CD4-positive, CD25-positive, alpha-beta regulatory T cell (primary cell): ENCODE measurements around the gene CCNT1. TPM values are rescaled to one million over a fixed set of nuclear protein-coding genes. Genes with fewer than 3 reads are reported as not detected.

Experiments
- ATAC-seq, 2 donors: fragments of 150-1000 bp; cut with Tn5 transposase; one replicate each; pipeline ENCODE4 v1.10.0; 2021; ENCODE audit warnings: low read depth in 2 of 2, moderate number of reproducible peaks in 2 of 2, moderate library complexity in 1 of 2
- DNase-seq, 3 donors: peaks; one replicate each; pipeline versions ENCODE4 v3.0.0 to v3.0.0-alpha.2; 2012 to 2022; ENCODE audit warnings: mixed read lengths in 1 of 3
- H3K27ac ChIP-seq: one replicate; pipeline ENCODE4 v1.7.0; 2013; ENCODE audit warnings: mild to moderate bottlenecking, low read length; ENCODE audit not compliant: insufficient read depth, poor library complexity, severe bottlenecking
- H3K27me3 ChIP-seq: one replicate; pipeline ENCODE4 v1.7.0; 2013; ENCODE audit warnings: low read length; ENCODE audit not compliant: control insufficient read depth, insufficient read depth
- H3K36me3 ChIP-seq: one replicate; pipeline ENCODE4 v1.7.0; 2013; ENCODE audit warnings: mild to moderate bottlenecking, low read length, moderate library complexity; ENCODE audit not compliant: control insufficient read depth, insufficient read depth
- H3K4me1 ChIP-seq: 2 replicates; pipeline ENCODE4 v1.7.0; 2013; ENCODE audit warnings: mild to moderate bottlenecking, low read length; ENCODE audit not compliant: insufficient read depth, control insufficient read depth, poor library complexity, severe bottlenecking
- H3K4me3 ChIP-seq: one replicate; pipeline ENCODE4 v1.7.0; 2013; ENCODE audit warnings: low read depth, mild to moderate bottlenecking, low read length, moderate library complexity
- H3K9me3 ChIP-seq, 2 experiments: 1 replicate in 1 of 2; 2 replicates in 1 of 2; pipeline ENCODE4 v1.7.0; 2013; ENCODE audit warnings: low read length in 2 of 2, mild to moderate bottlenecking in 1 of 2, moderate library complexity in 1 of 2; ENCODE audit not compliant: control insufficient read depth in 2 of 2
- H3K27ac Mint-ChIP-seq, 3 donors: one replicate each; pipeline ENCODE4 v1.8.0; 2020 to 2022; ENCODE audit warnings: mild to moderate bottlenecking in 3 of 3, mixed read lengths in 3 of 3, moderate library complexity in 2 of 3
- H3K27me3 Mint-ChIP-seq: one replicate; pipeline ENCODE4 v1.8.0; 2022; ENCODE audit warnings: mild to moderate bottlenecking, mixed read lengths
- H3K36me3 Mint-ChIP-seq: one replicate; pipeline ENCODE4 v1.8.0; 2020; ENCODE audit warnings: mixed read lengths
- H3K4me1 Mint-ChIP-seq, 4 donors: one replicate each; pipeline ENCODE4 v1.8.0; 2020 to 2022; ENCODE audit warnings: mixed read lengths in 4 of 4, mild to moderate bottlenecking in 1 of 4
- H3K4me3 Mint-ChIP-seq, 4 donors: one replicate each; pipeline ENCODE4 v1.8.0; 2020 to 2022; ENCODE audit warnings: mild to moderate bottlenecking in 4 of 4, mixed read lengths in 4 of 4, moderate library complexity in 3 of 4
- H3K9me3 Mint-ChIP-seq, 7 donors: one replicate each; pipeline ENCODE4 v1.8.0; 2020 to 2022; ENCODE audit warnings: mixed read lengths in 7 of 7, mild to moderate bottlenecking in 3 of 7, moderate library complexity in 2 of 7
- polyA plus RNA-seq, 4 donors: library from polyadenylated mRNA; unstranded; fragments of 300-500 nt; fragmentation: Illumina TruSeq; gene quantifications; one replicate each; pipeline ENCODE4 v1.2.3, GENCODE V29; 2021
- total RNA-seq: library from RNA; stranded (reverse); gene quantifications from one replicate; pipeline ENCODE4 v1.2.3, GENCODE V29; 2022

Gene CCNT1
- total RNA-seq (117 TPM), polyA plus RNA-seq (10 to 100 TPM; 11.4 to 21.0 (median 16.1) TPM)

- peaks cover 6 to 55% (median 26%) of the 10 kb centered on the region in 4 donors for H3K4me1 Mint-ChIP-seq
- DNase-seq (peak; percentile 98 to 100 (median 99)), ATAC-seq (peak; percentile 94 to 96)
- H3K27me3 ChIP-seq, result no peaks in the 10 kb centered on the region
- H3K4me1 ChIP-seq, result peaks cover 41% of the 10 kb centered on the region
- H3K9me3 Mint-ChIP-seq, result peaks cover 0 to 17% (median 4%) of the 10 kb centered on the region in 7 donors
- peaks cover 26% of the 10 kb centered on the region for H3K36me3 Mint-ChIP-seq
- H3K4me3 ChIP-seq, result peak within 1 kb of the TSS; percentile 98
- no peaks in the 10 kb centered on the region for H3K27me3 Mint-ChIP-seq
- peak within 1 kb of the TSS; percentile 89 to 95 (median 92) for H3K4me3 Mint-ChIP-seq
- H3K27ac ChIP-seq, result peak within 1 kb of the TSS; percentile 99
- peaks cover 27% of the 10 kb centered on the region for H3K36me3 ChIP-seq
- H3K9me3 ChIP-seq, result peaks cover 11 to 13% of the 10 kb centered on the region in 2 experiments
- H3K27ac Mint-ChIP-seq, result peak within 1 kb of the TSS; percentile 96 to 99 (median 97)
These were observed at the start of gene CCNT1 for GRCh38 chr12:48716493-48717251. Gene CCNT1, minus strand, starts transcription at chr12:48716707. Its CDS starts 32 bp downstream, at chr12:48716675.

GRCh38 chr12:48765753-48766162 is 49.3 kb upstream of the CCNT1 start:
- H3K27me3 Mint-ChIP-seq, result peaks cover 7% of the 10 kb centered on the region

DNA sequence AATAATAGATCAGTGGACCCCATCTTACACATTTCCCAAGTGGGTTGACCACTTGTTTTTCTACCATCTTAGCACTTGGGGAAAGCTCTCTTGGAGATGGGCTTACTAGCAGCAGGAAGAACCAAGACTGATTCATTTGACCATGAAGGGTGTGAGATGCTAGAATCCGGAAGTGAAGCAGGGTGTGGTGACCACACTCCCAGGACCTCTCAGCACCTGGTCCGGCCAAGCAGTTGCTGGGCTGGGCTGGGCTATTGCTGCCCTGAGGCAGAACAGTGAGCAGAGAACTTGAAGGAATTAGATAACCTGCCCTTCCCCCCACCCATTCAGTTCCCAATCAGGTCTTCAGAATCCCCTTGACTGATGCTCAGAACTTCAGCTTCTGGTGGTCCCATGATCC is 48.0 kb upstream of the CCNT1 start:
- H3K4me1 Mint-ChIP-seq, result peaks cover 0 to 9% (median 3%) of the 10 kb centered on the region in 4 donors
- H3K27me3 Mint-ChIP-seq, result peaks cover 7% of the 10 kb centered on the region
- H3K9me3 ChIP-seq, result no peaks in the 10 kb centered on the region
- no peak overlapping the region for H3K4me3 ChIP-seq
- no peak overlapping the region for H3K4me3 Mint-ChIP-seq
- no peak for ATAC-seq
- H3K9me3 Mint-ChIP-seq, result peaks cover 0 to 1% (median 0%) of the 10 kb centered on the region in 7 donors
- H3K27me3 ChIP-seq, result no peaks in the 10 kb centered on the region
- H3K4me1 ChIP-seq, result no peaks in the 10 kb centered on the region
- H3K36me3 Mint-ChIP-seq, result no peaks in the 10 kb centered on the region
- no peak for DNase-seq
- H3K36me3 ChIP-seq, result no peaks in the 10 kb centered on the region
- no peak overlapping the region for H3K27ac ChIP-seq
- H3K27ac Mint-ChIP-seq, result no peak overlapping the region

More at GRCh38 chr12:48765753-48766162, 49.3 kb upstream of the CCNT1 start:
- Histone ChIP-seq H3K9me3 (no peaks in the 10 kb centered on the region), H3K27ac (no peak overlapping the region), H3K4me1 (no peaks in the 10 kb centered on the region), H3K27me3 (no peaks in the 10 kb centered on the region), H3K4me3 (no peak overlapping the region), H3K36me3 (no peaks in the 10 kb centered on the region)
- Mint-ChIP-seq H3K36me3 (no peaks in the 10 kb centered on the region), H3K27ac (peak overlapping the region in 2 of 3 donors; percentile 39 to 62), H3K9me3 (peaks cover 0 to 1% (median 0%) of the 10 kb centered on the region in 7 donors), H3K4me1 (peaks cover 0 to 9% (median 3%) of the 10 kb centered on the region in 4 donors), H3K4me3 (no peak overlapping the region)
- no peak for ATAC-seq
- DNase-seq, result peak in 1 of 3 donors; percentile 33

- Histone ChIP-seq H3K4me3 (no peak overlapping the region), H3K9me3 (no peaks in the 10 kb centered on the region), H3K27me3 (no peaks in the 10 kb centered on the region), H3K27ac (no peak overlapping the region), H3K36me3 (no peaks in the 10 kb centered on the region), H3K4me1 (no peaks in the 10 kb centered on the region)
- H3K27ac Mint-ChIP-seq, result peak overlapping the region in 1 of 3 donors; percentile 31
- H3K36me3 Mint-ChIP-seq, result no peaks in the 10 kb centered on the region
- H3K27me3 Mint-ChIP-seq, result peaks cover 4% of the 10 kb centered on the region
- no peak overlapping the region for H3K4me3 Mint-ChIP-seq
- no peaks in the 10 kb centered on the region for H3K9me3 Mint-ChIP-seq
- ATAC-seq (no peak), DNase-seq (no peak)
- no peaks in the 10 kb centered on the region for H3K4me1 Mint-ChIP-seq
These were observed 42.2 kb upstream of the CCNT1 start for GRCh38 chr12:48758737-48759136.

- ATAC-seq, result no peak
- peaks cover 4% of the 10 kb centered on the region for H3K27me3 Mint-ChIP-seq
These were observed 41.7 kb upstream of the CCNT1 start for GRCh38 chr12:48758186-48758585.

DNA sequence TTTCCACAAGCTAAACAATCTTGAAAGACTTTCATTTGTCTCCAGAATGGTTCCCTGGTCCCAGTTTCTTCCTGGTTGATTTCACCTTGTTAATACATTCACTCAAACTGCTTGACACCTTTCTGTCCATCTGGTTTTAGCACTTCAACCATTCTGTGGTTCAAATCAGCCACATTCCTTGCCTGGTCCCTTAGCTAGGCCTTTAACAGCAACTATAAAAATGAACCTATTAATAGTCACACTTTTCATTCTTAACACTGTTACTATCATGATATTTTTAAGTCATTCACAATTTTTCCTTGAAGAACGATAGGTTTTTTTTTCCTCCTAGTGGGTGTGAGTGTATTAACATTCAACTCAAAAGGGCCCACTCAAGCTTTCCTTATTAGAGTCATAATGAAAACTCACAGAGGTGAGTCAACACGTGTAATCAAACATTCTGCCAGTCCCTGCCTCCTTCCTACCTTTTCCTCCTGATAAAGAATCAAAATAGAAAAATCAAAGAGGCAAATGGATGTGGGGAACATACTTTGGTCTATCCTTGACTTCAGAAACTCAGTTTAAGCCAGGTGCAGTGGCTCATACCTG is 34.4 kb upstream of the CCNT1 start:
- H3K4me3 ChIP-seq, result no peak overlapping the region
- H3K4me1 Mint-ChIP-seq, result peaks cover 0 to 2% (median 0%) of the 10 kb centered on the region in 4 donors
- H3K4me1 ChIP-seq, result no peaks in the 10 kb centered on the region
- H3K36me3 Mint-ChIP-seq, result no peaks in the 10 kb centered on the region
- H3K9me3 Mint-ChIP-seq, result peaks cover 0 to 1% (median 0%) of the 10 kb centered on the region in 7 donors
- no peaks in the 10 kb centered on the region for H3K36me3 ChIP-seq
- H3K9me3 ChIP-seq, result no peaks in the 10 kb centered on the region
- H3K27ac ChIP-seq, result no peak overlapping the region
- H3K4me3 Mint-ChIP-seq, result no peak overlapping the region
- H3K27ac Mint-ChIP-seq, result no peak overlapping the region
- ATAC-seq, result no peak
- H3K27me3 Mint-ChIP-seq, result no peaks in the 10 kb centered on the region
- no peak for DNase-seq
- H3K27me3 ChIP-seq, result no peaks in the 10 kb centered on the region

More at GRCh38 chr12:48758186-48758585, 41.7 kb upstream of the CCNT1 start:
- Histone ChIP-seq H3K9me3 (no peaks in the 10 kb centered on the region), H3K36me3 (no peaks in the 10 kb centered on the region), H3K4me3 (no peak overlapping the region), H3K4me1 (no peaks in the 10 kb centered on the region), H3K27me3 (no peaks in the 10 kb centered on the region), H3K27ac (no peak overlapping the region)
- H3K9me3 Mint-ChIP-seq, result no peaks in the 10 kb centered on the region
- peaks cover 0 to 2% (median 0%) of the 10 kb centered on the region in 4 donors for H3K4me1 Mint-ChIP-seq
- no peak for DNase-seq
- no peak overlapping the region for H3K27ac Mint-ChIP-seq
- H3K4me3 Mint-ChIP-seq, result no peak overlapping the region
- no peaks in the 10 kb centered on the region for H3K36me3 Mint-ChIP-seq

DNA sequence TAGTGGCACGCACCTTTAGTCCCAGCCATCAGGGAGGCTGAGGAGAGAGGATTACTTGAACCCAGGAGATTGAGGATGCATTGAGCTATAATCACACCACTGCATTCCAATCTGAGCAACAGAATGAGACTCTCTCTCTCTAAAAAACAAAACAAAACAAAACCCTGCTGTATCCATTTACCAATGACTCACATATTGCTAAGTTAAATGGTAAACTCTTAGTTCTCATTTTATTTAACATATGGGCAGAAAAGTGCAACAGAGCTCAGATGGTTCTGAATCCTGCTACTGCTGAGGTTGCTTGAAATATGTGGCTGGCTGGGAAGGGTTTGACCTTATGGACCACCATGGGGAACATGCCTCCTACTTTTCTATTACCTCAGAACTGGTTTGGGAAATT is 33.7 kb upstream of the CCNT1 start:
- Mint-ChIP-seq H3K4me1 (peaks cover 0 to 2% (median 0%) of the 10 kb centered on the region in 4 donors), H3K27ac (no peak overlapping the region), H3K36me3 (no peaks in the 10 kb centered on the region), H3K9me3 (peaks cover 0 to 1% (median 0%) of the 10 kb centered on the region in 7 donors), H3K27me3 (no peaks in the 10 kb centered on the region), H3K4me3 (no peak overlapping the region)
- H3K4me3 ChIP-seq, result no peak overlapping the region
- no peak overlapping the region for H3K27ac ChIP-seq
- DNase-seq (no peak), ATAC-seq (no peak)
- no peaks in the 10 kb centered on the region for H3K9me3 ChIP-seq
- H3K27me3 ChIP-seq, result no peaks in the 10 kb centered on the region
- H3K36me3 ChIP-seq, result no peaks in the 10 kb centered on the region
- H3K4me1 ChIP-seq, result no peaks in the 10 kb centered on the region
